Brain pericyte (primary cell): ENCODE results near the gene NT5DC1.

Experiments
- DNase-seq: peaks from one replicate; pipeline ENCODE4 v3.0.0-alpha.2; 2012; ENCODE audit warnings: low read depth, low spot score

NT5DC1 gene

GRCh38 chr6:116100419-116101301 lies at the start of gene NT5DC1:
NT5DC1 (plus strand) TSS chr6:116100853; CDS start chr6:116100931, 78 bp downstream.
- no peak for DNase-seq

GRCh38 chr6:116051244-116051643 lies 49.4 kb upstream of the NT5DC1 start:
- no peak for DNase-seq

- DNase-seq = no peak
Measured at GRCh38 chr6:116055513-116055912, 45.1 kb upstream of the NT5DC1 start.

GRCh38 chr6:116057766-116058165 lies 42.9 kb upstream of the NT5DC1 start:
- DNase-seq = no peak

- DNase-seq = no peak
Measured at GRCh38 chr6:116059713-116060571, 40.7 kb upstream of the NT5DC1 start.

GRCh38 chr6:116060572-116061283 lies 39.9 kb upstream of the NT5DC1 start, which contains the start of gene FRK:
FRK (minus strand) TSS chr6:116060891; CDS start chr6:116060311, 580 bp downstream.
- DNase-seq = peak; percentile 17

GRCh38 chr6:116062496-116062895 lies 38.2 kb upstream of the NT5DC1 start:
- DNase-seq = no peak

GRCh38 chr6:116064666-116065065 lies 36.0 kb upstream of the NT5DC1 start:
- DNase-seq = no peak

- DNase-seq = no peak
Measured at GRCh38 chr6:116066789-116067188, 33.9 kb upstream of the NT5DC1 start.

GRCh38 chr6:116070101-116070500 lies 30.6 kb upstream of the NT5DC1 start:
- DNase-seq = no peak

GRCh38 chr6:116070616-116071389 lies 29.9 kb upstream of the NT5DC1 start:
- DNase-seq = no peak

GRCh38 chr6:116072368-116072767 lies 28.3 kb upstream of the NT5DC1 start:
- no peak for DNase-seq

- no peak for DNase-seq
Measured at GRCh38 chr6:116073765-116074440, 26.8 kb upstream of the NT5DC1 start.

GRCh38 chr6:116074732-116075390 lies 25.8 kb upstream of the NT5DC1 start:
- DNase-seq = no peak

GRCh38 chr6:116078522-116078921 lies 22.1 kb upstream of the NT5DC1 start:
- DNase-seq = no peak

- DNase-seq = no peak
Measured at GRCh38 chr6:116078945-116079344, 21.7 kb upstream of the NT5DC1 start.

GRCh38 chr6:116083052-116083451 lies 17.6 kb upstream of the NT5DC1 start:
- DNase-seq = no peak

- DNase-seq = no peak
Measured at GRCh38 chr6:116084284-116084683, 16.4 kb upstream of the NT5DC1 start.

GRCh38 chr6:116087437-116088027 lies 13.1 kb upstream of the NT5DC1 start:
- no peak for DNase-seq
